Immature natural killer cell (primary cell): Measurements from ENCODE around the gene FST. TPM values are rescaled to one million over a fixed set of nuclear protein-coding genes. Genes with fewer than 3 reads are reported as not detected.

Experiments used
- DNase-seq, 3 donors: peaks; one replicate each; pipeline ENCODE4 v3.0.0; 2022; ENCODE audit warnings: mixed read lengths in 1 of 3
- H3K27ac Mint-ChIP-seq, 6 donors: one replicate each; pipeline ENCODE4 v1.8.0; 2020; ENCODE audit warnings: mixed read lengths in 6 of 6, mild to moderate bottlenecking in 5 of 6, inconsistent platforms in 4 of 6, moderate library complexity in 3 of 6
- H3K27me3 Mint-ChIP-seq, 3 donors: one replicate each; pipeline ENCODE4 v1.8.0; 2020 to 2021; ENCODE audit warnings: low read depth in 3 of 3, mild to moderate bottlenecking in 3 of 3, mixed read lengths in 3 of 3, moderate library complexity in 3 of 3, inconsistent platforms in 1 of 3
- H3K36me3 Mint-ChIP-seq, 3 donors: one replicate each; pipeline ENCODE4 v1.8.0; 2020; ENCODE audit warnings: mixed read lengths in 3 of 3, inconsistent platforms in 2 of 3, mild to moderate bottlenecking in 2 of 3
- H3K4me1 Mint-ChIP-seq, 2 donors: one replicate each; pipeline ENCODE4 v1.8.0; 2020; ENCODE audit warnings: inconsistent platforms in 2 of 2, mild to moderate bottlenecking in 2 of 2, mixed read lengths in 2 of 2, moderate library complexity in 1 of 2
- H3K4me3 Mint-ChIP-seq, 5 donors: one replicate each; pipeline ENCODE4 v1.8.0; 2020; ENCODE audit warnings: mild to moderate bottlenecking in 5 of 5, mixed read lengths in 5 of 5, inconsistent platforms in 3 of 5, moderate library complexity in 3 of 5
- H3K9me3 Mint-ChIP-seq, 6 donors: one replicate each; pipeline ENCODE4 v1.8.0; 2020; ENCODE audit warnings: mild to moderate bottlenecking in 6 of 6, mixed read lengths in 6 of 6, inconsistent platforms in 4 of 6, moderate library complexity in 3 of 6
- polyA plus RNA-seq, 3 donors: library from polyadenylated mRNA; unstranded; fragments of 300-500 nt; fragmentation: Illumina TruSeq; gene quantifications; one replicate each; pipeline ENCODE4 v1.2.3, GENCODE V29; 2021

FST gene
- polyA plus RNA-seq, 3 donors from 2014 or later: not detected

- Mint-ChIP-seq H3K36me3 (peaks cover 0 to 8% (median 0%) of the 10 kb centered on the region in 3 donors), H3K27me3 (peaks cover 2 to 11% (median 6%) of the 10 kb centered on the region in 3 donors), H3K9me3 (peaks cover 7 to 34% (median 22%) of the 10 kb centered on the region in 6 donors), H3K4me3 (no peak overlapping the region), H3K4me1 (no peaks in the 10 kb centered on the region), H3K27ac (no peak overlapping the region)
- DNase-seq: no peak
Observed at GRCh38 chr5:53512539-53512938, 32.1 kb downstream of the FST start.

- DNase-seq: no peak
- no peaks in the 10 kb centered on the region for H3K4me1 Mint-ChIP-seq
- H3K36me3 Mint-ChIP-seq: peaks cover 0 to under 1% (median 0%) of the 10 kb centered on the region in 3 donors
- H3K9me3 Mint-ChIP-seq: peaks cover under 1 to 15% (median 6%) of the 10 kb centered on the region in 6 donors
- H3K4me3 Mint-ChIP-seq: no peak overlapping the region
- peaks cover 0 to 9% (median 2%) of the 10 kb centered on the region in 3 donors for H3K27me3 Mint-ChIP-seq
- no peak overlapping the region for H3K27ac Mint-ChIP-seq
Observed at GRCh38 chr5:53515988-53516387, 35.6 kb downstream of the FST start.

GRCh38 chr5:53520813-53521212 is 40.4 kb downstream of the FST start:
- no peak overlapping the region for H3K27ac Mint-ChIP-seq
- H3K4me1 Mint-ChIP-seq: no peaks in the 10 kb centered on the region
- peaks cover 0 to 9% (median 2%) of the 10 kb centered on the region in 6 donors for H3K9me3 Mint-ChIP-seq
- H3K27me3 Mint-ChIP-seq: peaks cover 0 to 13% (median 3%) of the 10 kb centered on the region in 3 donors
- no peak overlapping the region for H3K4me3 Mint-ChIP-seq
- H3K36me3 Mint-ChIP-seq: no peaks in the 10 kb centered on the region
- no peak for DNase-seq

Other genes with a start within 250 kb of the FST start
- 100 to 1,000 TPM in 1 of 3 donors, 10 to 100 TPM in 2; 71.3 to 129 (median 85.4) TPM for gene NDUFS4, start 80.0 kb downstream of the FST start, polyA plus RNA-seq